ENCODE results near the gene ARHGEF28.

The ARHGEF28 gene

DNA sequence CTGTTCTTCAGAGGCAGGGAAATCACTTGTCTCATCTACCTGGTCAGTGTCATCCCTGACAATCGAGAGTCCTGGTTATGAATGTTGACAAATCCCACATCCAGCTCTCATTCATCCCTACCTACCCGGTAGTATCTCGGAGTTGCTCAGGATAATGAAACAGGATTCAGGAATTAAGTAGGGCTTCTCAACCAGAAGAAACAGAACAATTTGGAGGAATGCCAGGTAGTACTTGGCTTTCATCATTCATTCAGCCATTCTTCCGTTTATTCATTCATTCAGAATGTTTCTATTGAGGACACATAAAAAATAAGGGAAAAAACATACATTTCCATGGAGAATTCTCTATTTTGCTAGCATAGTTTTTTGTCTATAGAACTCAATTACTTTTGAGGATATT is 195.0 kb downstream of the ARHGEF28 start:
- Histone ChIP-seq H3K4me1 (ENCODE audit: insufficient read depth, low read length, poor library complexity, severe bottlenecking) (peaks cover 8% of the 10 kb centered on the region), H3K9me3 (ENCODE audit: insufficient read depth, low read depth, low read length) (no peaks in the 10 kb centered on the region), H3F3A (ENCODE audit: low read depth) (no peaks in the 10 kb centered on the region), H3K9ac (ENCODE audit: low read depth, low read length, poor library complexity, severe bottlenecking) (no peak overlapping the region), H3K9me2 (replicated peaks; ENCODE audit: low read depth, low read length) (no peaks in the 10 kb centered on the region), H3K4me2 (ENCODE audit: low read depth, low read length, poor library complexity, severe bottlenecking) (no peak overlapping the region), H3K79me2 (ENCODE audit: insufficient read depth, low read length) (no peaks in the 10 kb centered on the region), H2AFZ (ENCODE audit: low read length) (no peak overlapping the region), H3K4me3 (ENCODE audit: low read length, poor library complexity, severe bottlenecking) (no peak overlapping the region), H4K20me1 (ENCODE audit: insufficient read depth, low read length, poor library complexity, severe bottlenecking) (no peaks in the 10 kb centered on the region), H3K27me3 (ENCODE audit: insufficient read depth, low read length, poor library complexity, severe bottlenecking) (no peaks in the 10 kb centered on the region), H3K36me3 (ENCODE audit: insufficient read depth, low read length) (no peaks in the 10 kb centered on the region)
- TF ChIP-seq, protein P1, sequence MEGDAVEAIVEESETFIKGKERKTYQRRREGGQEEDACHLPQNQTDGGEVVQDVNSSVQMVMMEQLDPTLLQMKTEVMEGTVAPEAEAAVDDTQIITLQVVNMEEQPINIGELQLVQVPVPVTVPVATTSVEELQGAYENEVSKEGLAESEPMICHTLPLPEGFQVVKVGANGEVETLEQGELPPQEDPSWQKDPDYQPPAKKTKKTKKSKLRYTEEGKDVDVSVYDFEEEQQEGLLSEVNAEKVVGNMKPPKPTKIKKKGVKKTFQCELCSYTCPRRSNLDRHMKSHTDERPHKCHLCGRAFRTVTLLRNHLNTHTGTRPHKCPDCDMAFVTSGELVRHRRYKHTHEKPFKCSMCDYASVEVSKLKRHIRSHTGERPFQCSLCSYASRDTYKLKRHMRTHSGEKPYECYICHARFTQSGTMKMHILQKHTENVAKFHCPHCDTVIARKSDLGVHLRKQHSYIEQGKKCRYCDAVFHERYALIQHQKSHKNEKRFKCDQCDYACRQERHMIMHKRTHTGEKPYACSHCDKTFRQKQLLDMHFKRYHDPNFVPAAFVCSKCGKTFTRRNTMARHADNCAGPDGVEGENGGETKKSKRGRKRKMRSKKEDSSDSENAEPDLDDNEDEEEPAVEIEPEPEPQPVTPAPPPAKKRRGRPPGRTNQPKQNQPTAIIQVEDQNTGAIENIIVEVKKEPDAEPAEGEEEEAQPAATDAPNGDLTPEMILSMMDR (conservative IDR thresholded peaks at IDR 0.05; ENCODE audit: low read length), result no peak
- TF ChIP-seq EZH2phosphoT487 (IDR thresholded peaks at IDR 0.05; ENCODE audit: borderline replicate concordance), result no peak

DNA sequence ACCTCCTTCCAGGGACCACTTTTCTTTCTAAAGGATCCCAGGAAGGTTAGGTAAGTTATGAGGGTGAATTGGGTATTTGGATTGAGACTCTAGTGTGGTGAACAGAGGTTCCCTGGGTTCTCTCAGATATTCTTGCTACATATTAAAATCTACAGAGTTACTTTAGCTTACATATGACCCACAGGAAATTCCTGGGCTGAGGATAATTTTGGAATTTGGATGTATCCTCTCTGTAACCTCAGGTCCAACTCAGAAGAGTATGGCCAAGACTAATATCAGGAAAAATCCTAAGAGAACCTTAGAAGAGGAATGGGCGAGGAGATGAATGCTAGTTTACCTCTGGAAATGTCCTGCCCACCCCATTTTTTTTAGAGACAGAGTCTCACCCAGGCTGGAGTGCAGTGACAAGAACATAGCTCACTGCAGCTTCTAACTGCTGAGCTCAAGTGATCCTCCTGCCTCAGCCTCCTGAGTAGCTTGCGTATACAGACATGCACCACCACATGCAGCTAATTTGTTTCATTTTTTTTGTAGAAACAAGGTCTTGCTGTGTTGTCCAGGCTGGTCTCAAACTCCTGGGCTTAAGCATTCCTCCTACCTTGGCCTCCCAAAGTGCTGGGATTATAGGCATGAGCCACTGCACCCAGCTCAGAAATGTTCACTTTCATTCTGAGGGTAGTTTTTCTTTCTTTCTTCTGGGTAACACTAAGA is 196.4 kb downstream of the ARHGEF28 start:
- no peaks in the 10 kb centered on the region for H3K79me2 ChIP-seq (ENCODE audit: insufficient read depth, low read length)
- no peaks in the 10 kb centered on the region for H3K36me3 ChIP-seq (ENCODE audit: insufficient read depth, low read length)
- no peaks in the 10 kb centered on the region for H3K9me3 ChIP-seq (ENCODE audit: insufficient read depth, low read depth, low read length)
- no peaks in the 10 kb centered on the region for H4K20me1 ChIP-seq (ENCODE audit: insufficient read depth, low read length, poor library complexity, severe bottlenecking)
- H3K9me2 ChIP-seq (replicated peaks; ENCODE audit: low read depth, low read length), result no peaks in the 10 kb centered on the region
- no peaks in the 10 kb centered on the region for H3K27me3 ChIP-seq (ENCODE audit: insufficient read depth, low read length, poor library complexity, severe bottlenecking)
- no peak for TF ChIP-seq EZH2phosphoT487 (IDR thresholded peaks at IDR 0.05; ENCODE audit: borderline replicate concordance)
- TF ChIP-seq, protein P1 (conservative IDR thresholded peaks at IDR 0.05; ENCODE audit: low read length), result no peak
- H3K4me3 ChIP-seq (ENCODE audit: low read length, poor library complexity, severe bottlenecking), result no peak overlapping the region
- no peak overlapping the region for H3K9ac ChIP-seq (ENCODE audit: low read depth, low read length, poor library complexity, severe bottlenecking)
- H3F3A ChIP-seq (ENCODE audit: low read depth), result no peaks in the 10 kb centered on the region
- H3K4me1 ChIP-seq (ENCODE audit: insufficient read depth, low read length, poor library complexity, severe bottlenecking), result peaks cover 8% of the 10 kb centered on the region
- H3K4me2 ChIP-seq (ENCODE audit: low read depth, low read length, poor library complexity, severe bottlenecking), result no peak overlapping the region
- no peak overlapping the region for H2AFZ ChIP-seq (ENCODE audit: low read length)

DNA sequence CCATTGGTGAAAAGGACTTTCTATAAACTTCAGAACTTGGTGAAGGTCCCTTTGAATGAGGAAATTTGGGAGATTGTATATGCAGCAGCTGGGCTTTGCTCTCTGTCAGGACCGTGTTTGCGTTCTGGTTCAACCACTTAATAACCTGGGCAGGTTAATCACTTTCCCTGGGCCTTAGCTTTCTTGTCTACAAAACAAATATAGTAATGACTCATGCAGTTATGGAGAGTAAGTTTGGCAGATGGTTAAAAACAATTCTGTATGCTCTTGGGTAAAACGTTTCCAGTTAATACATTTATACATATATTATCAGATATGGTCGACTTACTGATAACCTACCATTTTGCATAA is 197.0 kb downstream of the ARHGEF28 start:
- TF ChIP-seq EZH2phosphoT487 (IDR thresholded peaks at IDR 0.05; ENCODE audit: borderline replicate concordance), result no peak
- TF ChIP-seq, protein P1 (conservative IDR thresholded peaks at IDR 0.05; ENCODE audit: low read length), result no peak

More for the DNA sequence above, 197.0 kb downstream of the ARHGEF28 start:
- Histone ChIP-seq H3K36me3 (ENCODE audit: insufficient read depth, low read length) (no peaks in the 10 kb centered on the region), H3K27me3 (ENCODE audit: insufficient read depth, low read length, poor library complexity, severe bottlenecking) (no peaks in the 10 kb centered on the region), H3K4me2 (ENCODE audit: low read depth, low read length, poor library complexity, severe bottlenecking) (no peak overlapping the region), H2AFZ (ENCODE audit: low read length) (peak overlapping the region; percentile 51; the same call in 1 of the 2 replicates), H3K79me2 (ENCODE audit: insufficient read depth, low read length) (no peaks in the 10 kb centered on the region), H3K4me1 (ENCODE audit: insufficient read depth, low read length, poor library complexity, severe bottlenecking) (peaks cover 8% of the 10 kb centered on the region), H3K4me3 (ENCODE audit: low read length, poor library complexity, severe bottlenecking) (no peak overlapping the region), H3F3A (ENCODE audit: low read depth) (no peaks in the 10 kb centered on the region), H4K20me1 (ENCODE audit: insufficient read depth, low read length, poor library complexity, severe bottlenecking) (no peaks in the 10 kb centered on the region), H3K9me3 (ENCODE audit: insufficient read depth, low read depth, low read length) (no peaks in the 10 kb centered on the region), H3K9me2 (replicated peaks; ENCODE audit: low read depth, low read length) (no peaks in the 10 kb centered on the region), H3K9ac (ENCODE audit: low read depth, low read length, poor library complexity, severe bottlenecking) (no peak overlapping the region)

Measured in Loucy (cell line).